ENCODE data around the gene PHLDA1.

DNA sequence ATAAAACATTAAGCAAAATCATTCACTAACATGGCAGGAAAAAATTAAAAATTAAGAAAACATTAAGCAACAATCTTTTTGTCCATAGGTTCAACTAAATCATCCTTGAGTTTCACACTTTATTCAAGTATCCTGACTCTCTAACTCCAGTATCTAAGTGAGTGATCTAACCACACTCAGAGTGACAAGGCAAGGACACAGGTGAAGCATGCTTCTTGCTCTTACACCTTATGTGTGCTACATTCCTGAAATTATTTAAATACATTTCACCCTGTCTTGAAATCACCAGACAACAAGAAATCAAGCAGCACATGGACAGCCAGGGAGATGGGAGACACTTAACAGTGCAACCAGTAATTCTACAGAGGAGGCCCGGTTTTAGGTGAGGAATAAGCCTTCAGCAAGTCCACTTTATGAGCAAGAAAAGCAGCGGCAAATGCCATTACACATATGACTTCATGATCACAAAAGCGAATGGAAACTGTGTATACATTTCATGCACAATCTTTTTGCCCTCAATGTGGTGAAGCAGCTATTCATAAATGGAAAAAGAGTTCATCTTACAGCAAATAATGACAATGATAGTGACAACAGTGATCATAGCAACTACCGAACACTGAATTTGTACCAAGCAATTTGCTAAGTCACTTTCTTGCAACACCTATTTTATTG lies 37.4 kb downstream of the PHLDA1 start:
- TF ChIP-seq, protein P1, sequence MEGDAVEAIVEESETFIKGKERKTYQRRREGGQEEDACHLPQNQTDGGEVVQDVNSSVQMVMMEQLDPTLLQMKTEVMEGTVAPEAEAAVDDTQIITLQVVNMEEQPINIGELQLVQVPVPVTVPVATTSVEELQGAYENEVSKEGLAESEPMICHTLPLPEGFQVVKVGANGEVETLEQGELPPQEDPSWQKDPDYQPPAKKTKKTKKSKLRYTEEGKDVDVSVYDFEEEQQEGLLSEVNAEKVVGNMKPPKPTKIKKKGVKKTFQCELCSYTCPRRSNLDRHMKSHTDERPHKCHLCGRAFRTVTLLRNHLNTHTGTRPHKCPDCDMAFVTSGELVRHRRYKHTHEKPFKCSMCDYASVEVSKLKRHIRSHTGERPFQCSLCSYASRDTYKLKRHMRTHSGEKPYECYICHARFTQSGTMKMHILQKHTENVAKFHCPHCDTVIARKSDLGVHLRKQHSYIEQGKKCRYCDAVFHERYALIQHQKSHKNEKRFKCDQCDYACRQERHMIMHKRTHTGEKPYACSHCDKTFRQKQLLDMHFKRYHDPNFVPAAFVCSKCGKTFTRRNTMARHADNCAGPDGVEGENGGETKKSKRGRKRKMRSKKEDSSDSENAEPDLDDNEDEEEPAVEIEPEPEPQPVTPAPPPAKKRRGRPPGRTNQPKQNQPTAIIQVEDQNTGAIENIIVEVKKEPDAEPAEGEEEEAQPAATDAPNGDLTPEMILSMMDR (IDR thresholded peaks at IDR 0.05): no peak
- TF ChIP-seq ZFX (IDR thresholded peaks at IDR 0.05; ENCODE audit: borderline replicate concordance): no peak
